H9 (cell line): Measurements from ENCODE around the gene RNU1-3. TPM values are rescaled to one million over a fixed set of nuclear protein-coding genes. Genes with fewer than 3 reads are reported as not detected.
"Not testable (repeated sequence)": the region's sequence is repeated elsewhere in the genome, so short reads cannot be mapped to it uniquely, and the experiment has no call there.

Experiments
- DNase-seq: peaks from one replicate; pipeline ENCODE4 v3.0.0-alpha.2; 2017
- H2AFZ ChIP-seq: one replicate; pipeline ENCODE4 v1.6.1; 2013; ENCODE audit warnings: mild to moderate bottlenecking, low read length, control low read depth, moderate library complexity
- H2AK5ac ChIP-seq: 2 replicates; pipeline ENCODE4 v1.6.1; 2013; ENCODE audit warnings: low read length, control low read depth, mixed read lengths; ENCODE audit not compliant: insufficient read length
- H2BK120ac ChIP-seq: one replicate; pipeline ENCODE4 v1.6.1; 2013; ENCODE audit warnings: low read depth, mild to moderate bottlenecking, low read length, control low read depth, inconsistent platforms; ENCODE audit not compliant: poor library complexity, severe bottlenecking
- H2BK12ac ChIP-seq: 2 replicates; pipeline ENCODE4 v1.6.1; 2013; ENCODE audit warnings: low read length, control low read depth, mixed read lengths, low read depth; ENCODE audit not compliant: insufficient read length
- H2BK15ac ChIP-seq: 2 replicates; pipeline ENCODE4 v1.6.1; 2013; ENCODE audit warnings: low read depth, low read length, control low read depth
- H2BK20ac ChIP-seq: one replicate; pipeline ENCODE4 v1.6.1; 2013; ENCODE audit warnings: low read depth, mild to moderate bottlenecking, low read length, control low read depth, inconsistent platforms; ENCODE audit not compliant: poor library complexity, severe bottlenecking
- H2BK5ac ChIP-seq: 2 replicates; pipeline ENCODE4 v1.6.1; 2013; ENCODE audit warnings: low read length, control low read depth, mixed read lengths; ENCODE audit not compliant: insufficient read length
- H3K14ac ChIP-seq: 2 replicates; pipeline ENCODE4 v1.6.1; 2013; ENCODE audit warnings: low read length, control low read depth; ENCODE audit not compliant: insufficient read depth
- H3K18ac ChIP-seq: 2 replicates; pipeline ENCODE4 v1.6.1; 2013; ENCODE audit warnings: low read depth, mild to moderate bottlenecking, mixed read lengths, low read length, control low read depth; ENCODE audit not compliant: insufficient read length
- H3K23ac ChIP-seq: 2 replicates; pipeline ENCODE4 v1.6.1; 2013; ENCODE audit warnings: low read length, control low read depth, mixed read lengths, low read depth; ENCODE audit not compliant: insufficient read length
- H3K23me2 ChIP-seq: 2 replicates; pipeline ENCODE4 v1.6.1; 2013; ENCODE audit warnings: low read depth, mild to moderate bottlenecking, mixed read lengths, low read length, control low read depth; ENCODE audit not compliant: insufficient read length, poor library complexity, severe bottlenecking
- H3K27ac ChIP-seq: 2 replicates; pipeline ENCODE4 v1.5.1; 2013; ENCODE audit warnings: low read length, control low read depth, mixed read lengths, low read depth; ENCODE audit not compliant: insufficient read length
- H3K27me3 ChIP-seq: 2 replicates; pipeline ENCODE4 v1.6.1; 2013; ENCODE audit warnings: low read length, control low read depth, inconsistent platforms; ENCODE audit not compliant: insufficient read depth
- H3K4ac ChIP-seq: 2 replicates; pipeline ENCODE4 v1.6.1; 2013; ENCODE audit warnings: low read depth, mild to moderate bottlenecking, control low read depth, inconsistent platforms, low read length, moderate library complexity
- H3K4me1 ChIP-seq: 2 replicates; pipeline ENCODE4 v1.6.1; 2013; ENCODE audit warnings: low read length, control low read depth, inconsistent platforms; ENCODE audit not compliant: insufficient read depth
- H3K4me2 ChIP-seq: 2 replicates; pipeline ENCODE4 v1.6.1; 2013; ENCODE audit warnings: low read length, control low read depth, mixed read lengths; ENCODE audit not compliant: insufficient read length, insufficient read depth
- H3K56ac ChIP-seq: 2 replicates; pipeline ENCODE4 v1.6.1; 2013; ENCODE audit warnings: low read depth, mild to moderate bottlenecking, mixed read lengths, low read length, control low read depth; ENCODE audit not compliant: insufficient read length
- H3K79me1 ChIP-seq: 2 replicates; pipeline ENCODE4 v1.6.1; 2013; ENCODE audit warnings: low read depth, mild to moderate bottlenecking, moderate library complexity, low read length, control low read depth, inconsistent platforms; ENCODE audit not compliant: insufficient read depth, poor library complexity, severe bottlenecking
- H3K79me2 ChIP-seq: 2 replicates; pipeline ENCODE4 v1.6.1; 2013; ENCODE audit warnings: low read length, control low read depth, inconsistent platforms; ENCODE audit not compliant: insufficient read depth
- H3K9ac ChIP-seq: 2 replicates; pipeline ENCODE4 v1.6.1; 2013; ENCODE audit warnings: low read length, control low read depth, mixed read lengths; ENCODE audit not compliant: insufficient read length; ENCODE audit errors: extremely low read depth
- H3K9me3 ChIP-seq: one replicate; pipeline ENCODE4 v1.6.1; 2013; ENCODE audit warnings: low read depth, low read length, inconsistent platforms; ENCODE audit not compliant: control insufficient read depth
- H3T11ph ChIP-seq: one replicate; pipeline ENCODE4 v1.6.1; 2013; ENCODE audit warnings: mild to moderate bottlenecking, low read length, control low read depth, inconsistent platforms
- H4K20me1 ChIP-seq: one replicate; pipeline ENCODE4 v1.6.1; 2013; ENCODE audit not compliant: control insufficient read depth, insufficient read length, insufficient read depth
- H4K5ac ChIP-seq: 2 replicates; pipeline ENCODE4 v1.6.1; 2013; ENCODE audit warnings: low read depth, mild to moderate bottlenecking, mixed read lengths, low read length, control low read depth; ENCODE audit not compliant: insufficient read length
- H4K8ac ChIP-seq: replicated peaks from 2 replicates; pipeline ENCODE4 v1.6.1; 2013; ENCODE audit warnings: low read length, control low read depth, mixed read lengths, low read depth; ENCODE audit not compliant: insufficient read length
- H4K91ac ChIP-seq: 2 replicates; pipeline ENCODE4 v1.6.1; 2013; ENCODE audit warnings: low read depth, mild to moderate bottlenecking, moderate library complexity, mixed read lengths, low read length, control low read depth; ENCODE audit not compliant: insufficient read length
- H3K27ac Mint-ChIP-seq, 3 experiments: 2 replicates in 2 of 3; 3 replicates in 1 of 3; pipeline ENCODE4 v1.8.0; 2020 to 2021; ENCODE audit warnings: mixed read lengths in 3 of 3, mild to moderate bottlenecking in 1 of 3, moderate library complexity in 1 of 3
- H3K27me3 Mint-ChIP-seq: 2 replicates; pipeline ENCODE4 v1.8.0; 2021; ENCODE audit warnings: low read depth, mild to moderate bottlenecking, moderate library complexity, mixed read lengths
- H3K36me3 Mint-ChIP-seq, 3 experiments: 2 replicates in 2 of 3; 3 replicates in 1 of 3; pipeline ENCODE4 v1.8.0; 2020 to 2021; ENCODE audit warnings: low read depth in 3 of 3, mixed read lengths in 3 of 3; ENCODE audit not compliant: insufficient read depth in 1 of 3
- H3K4me1 Mint-ChIP-seq, 2 experiments: 2 replicates each; pipeline ENCODE4 v1.8.0; 2020; ENCODE audit warnings: mixed read lengths in 2 of 2
- H3K4me3 Mint-ChIP-seq, 2 experiments: 2 replicates in 1 of 2; 3 replicates in 1 of 2; pipeline ENCODE4 v1.8.0; 2020 to 2021; ENCODE audit warnings: mild to moderate bottlenecking in 2 of 2, mixed read lengths in 2 of 2, moderate library complexity in 1 of 2
- H3K9me3 Mint-ChIP-seq, 2 experiments: 2 replicates in 1 of 2; 3 replicates in 1 of 2; pipeline ENCODE4 v1.8.0; 2020; ENCODE audit warnings: mild to moderate bottlenecking in 2 of 2, mixed read lengths in 2 of 2, moderate library complexity in 1 of 2
- WGBS: extraction: QIAGEN DNeasy Blood & Tissue Kit; methylation state at CpG from one replicate; pipeline ENCODE4 v1.1.7; 2013; ENCODE audit warnings: missing lambda C conversion rate, low lambda C conversion rate, mixed read lengths; ENCODE audit not compliant: insufficient read length; ENCODE audit errors: extremely low coverage; 5-methylcytosine and 5-hydroxymethylcytosine counted together
- long read RNA-seq: library from polyadenylated mRNA; unstranded; transcript quantifications from one replicate; pipeline ENCODE4 v2.0.0, GENCODE V29; 2020
- total RNA-seq: library from RNA; stranded (reverse); gene quantifications from 2 replicates; pipeline ENCODE4 v1.2.1, GENCODE V29; 2021

Gene RNU1-3
- total RNA-seq = 1,874 and 2,051 TPM in 2 replicates
- long read RNA-seq, partial matches to known transcripts = 0 of 1 reads
- long read RNA-seq, other reads (novel, unspliced or antisense) = 0 of 1 reads

- H3K56ac ChIP-seq, H3K23me2 ChIP-seq, H2BK120ac ChIP-seq, H3K4ac ChIP-seq, H3K18ac ChIP-seq, H2BK20ac ChIP-seq, H3K36me3 Mint-ChIP-seq, H2AK5ac ChIP-seq, H3K9me3 Mint-ChIP-seq, H3K4me1 Mint-ChIP-seq, H3K27me3 Mint-ChIP-seq, H3K4me1 ChIP-seq, H3K4me3 Mint-ChIP-seq, H3K23ac ChIP-seq, H4K20me1 ChIP-seq, H3T11ph ChIP-seq, H3K14ac ChIP-seq, H3K79me2 ChIP-seq, H2AFZ ChIP-seq, H2BK15ac ChIP-seq, H3K27ac Mint-ChIP-seq, H2BK5ac ChIP-seq, H3K27me3 ChIP-seq, H3K27ac ChIP-seq, H3K9me3 ChIP-seq, H4K5ac ChIP-seq, DNase-seq, H3K4me2 ChIP-seq, H4K8ac ChIP-seq, H3K9ac ChIP-seq, H2BK12ac ChIP-seq, H4K91ac ChIP-seq, H3K79me1 ChIP-seq: not testable (repeated sequence)
- no CpG with 5 or more reads among the region's 45 CpGs for WGBS
These were observed at the start of gene RNU1-3 for GRCh38 chr1:16666502-16667413. Gene RNU1-3, minus strand, starts transcription at chr1:16666948.

DNA sequence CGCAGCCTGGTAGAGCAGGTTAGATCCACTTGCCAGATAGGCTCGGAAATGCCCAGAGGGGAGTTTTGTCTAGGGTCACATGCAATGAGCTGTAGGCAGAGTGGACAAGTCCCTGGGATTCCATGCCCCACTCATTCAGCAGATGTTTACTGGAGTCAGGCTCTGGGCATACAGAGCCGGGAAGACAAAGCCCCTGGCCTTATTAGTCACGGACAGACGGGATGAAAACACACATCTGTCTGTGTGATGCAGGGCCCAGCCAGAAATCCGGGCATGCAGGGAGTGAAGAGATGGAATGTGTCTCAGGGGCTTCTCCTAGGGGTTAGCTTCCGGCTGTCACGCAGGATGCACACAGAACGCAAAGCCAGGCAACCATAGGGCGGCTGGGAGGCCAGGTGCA, 46.7 kb upstream of the RNU1-3 start:
- H3K23ac ChIP-seq, H3K4me1 ChIP-seq, H4K91ac ChIP-seq, H2BK20ac ChIP-seq, H3K36me3 Mint-ChIP-seq, H4K8ac ChIP-seq, H3K27me3 ChIP-seq, H3K23me2 ChIP-seq, H3K56ac ChIP-seq, H3K9me3 ChIP-seq, H2AK5ac ChIP-seq, H2BK5ac ChIP-seq, H2BK120ac ChIP-seq, H2AFZ ChIP-seq, H3K9me3 Mint-ChIP-seq, H3K14ac ChIP-seq, H3K27ac ChIP-seq, H3K4me3 Mint-ChIP-seq, H4K5ac ChIP-seq, H3K79me2 ChIP-seq, H3K4ac ChIP-seq, H3K18ac ChIP-seq, H3K79me1 ChIP-seq, DNase-seq, H2BK12ac ChIP-seq, H3K4me2 ChIP-seq, H3K9ac ChIP-seq, H4K20me1 ChIP-seq, H3T11ph ChIP-seq, H3K27ac Mint-ChIP-seq, H2BK15ac ChIP-seq: not testable (repeated sequence)
- no CpG with 5 or more reads among the region's 10 CpGs for WGBS
- H3K27me3 Mint-ChIP-seq = peaks cover 10% of the 10 kb centered on the region
- peaks cover 10 to 12% of the 10 kb centered on the region in 2 experiments for H3K4me1 Mint-ChIP-seq
